Superior temporal gyrus (tissue), 1 donor: ENCODE results near the gene WDFY2.
A peak's percentile ranks its signal among the peaks of the same experiment; 100 is the strongest.
"Not testable (repeated sequence)": the region's sequence is repeated elsewhere in the genome, so short reads cannot be mapped to it uniquely, and the experiment has no call there.

Experiments
- DNase-seq: peaks from one replicate; pipeline ENCODE4 v3.0.0-alpha.2; 2016; ENCODE audit errors: extremely low spot score

WDFY2 gene

DNA sequence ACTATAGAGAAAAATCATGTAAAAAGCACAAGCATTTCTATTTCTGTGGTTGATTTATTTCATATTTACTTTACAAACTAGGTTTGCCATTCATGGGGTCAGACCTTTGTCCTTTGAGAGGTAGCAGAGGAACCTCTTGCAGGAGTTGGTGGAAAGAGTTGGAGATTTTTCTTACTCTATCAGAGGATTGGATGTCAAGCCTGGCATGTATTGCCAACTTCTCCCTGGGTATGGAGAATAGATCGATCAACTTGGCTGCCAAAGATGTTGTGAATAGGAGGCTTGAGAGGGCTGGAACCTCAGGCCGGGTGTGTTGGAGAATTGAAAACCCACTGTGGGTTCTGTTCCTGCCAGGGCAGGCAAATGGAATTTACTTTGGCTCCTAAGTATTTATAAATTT, 81.2 kb downstream of the WDFY2 start:
- DNase-seq: no peak

DNA sequence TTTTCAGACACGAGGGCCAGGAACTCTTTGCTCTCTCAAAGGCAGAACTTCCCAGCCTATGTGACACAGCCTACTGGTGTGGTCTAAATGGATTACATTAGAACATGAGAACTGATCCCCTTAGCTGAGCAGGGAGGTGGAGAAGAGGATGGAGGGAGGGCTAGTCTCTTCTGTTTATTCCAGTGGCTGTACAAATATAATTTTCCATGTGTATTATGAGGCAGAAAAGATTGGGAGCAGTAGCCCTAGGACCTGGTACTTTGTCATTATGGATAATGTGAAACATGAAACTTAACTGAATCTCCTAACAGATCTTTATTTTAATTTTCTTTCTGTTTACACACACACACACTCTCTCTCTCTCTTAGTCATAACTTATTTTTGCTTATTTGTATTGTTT, 82.1 kb downstream of the WDFY2 start:
- no peak for DNase-seq

DNA sequence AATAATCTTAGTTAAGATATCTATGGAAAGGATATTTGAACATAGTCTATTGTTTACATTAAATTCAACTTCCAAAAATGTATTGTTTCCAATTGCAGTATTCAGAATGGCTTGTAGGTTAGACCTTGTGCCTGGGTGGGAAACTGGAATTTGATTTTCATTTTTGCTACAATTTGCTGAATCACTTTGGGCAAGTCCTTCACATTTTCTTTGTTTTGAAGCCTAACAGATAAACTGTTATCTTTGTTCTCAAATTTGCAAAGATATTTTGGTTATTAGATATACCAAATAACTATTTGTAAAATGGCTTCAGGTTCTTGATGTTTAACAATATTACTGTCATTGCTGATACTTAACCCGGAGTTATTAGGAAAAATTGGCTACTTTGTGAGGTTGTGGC, 82.6 kb downstream of the WDFY2 start:
- DNase-seq: no peak

DNA sequence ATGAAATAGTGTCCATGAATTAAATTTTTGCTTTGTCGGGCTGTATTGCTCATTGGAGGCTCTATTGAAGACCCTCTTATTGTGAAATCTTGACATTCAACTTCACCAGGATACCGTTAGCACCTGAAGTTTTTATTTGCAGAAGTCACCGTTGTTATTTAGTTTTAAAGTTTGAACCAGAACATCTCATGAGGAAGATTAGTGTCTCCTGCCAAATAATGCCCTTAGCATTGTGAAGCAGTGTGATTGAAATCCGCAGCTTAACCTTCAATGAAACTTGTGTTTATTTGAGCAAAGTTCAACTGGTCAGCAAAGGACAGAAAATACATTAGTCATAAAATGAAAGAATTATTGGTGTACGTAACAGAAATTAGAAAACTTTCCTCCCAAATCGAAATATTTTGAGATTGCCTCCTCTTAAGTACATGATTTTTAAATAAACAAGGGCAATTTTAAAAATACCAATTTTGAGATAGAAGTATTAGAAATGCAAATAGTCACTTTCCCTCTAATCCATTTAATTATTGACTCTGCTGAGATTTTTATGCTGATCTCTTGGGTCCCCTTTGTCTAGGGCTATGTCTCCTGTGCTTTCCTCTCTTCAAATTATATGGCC, 84.4 kb downstream of the WDFY2 start:
- DNase-seq: no peak

DNA sequence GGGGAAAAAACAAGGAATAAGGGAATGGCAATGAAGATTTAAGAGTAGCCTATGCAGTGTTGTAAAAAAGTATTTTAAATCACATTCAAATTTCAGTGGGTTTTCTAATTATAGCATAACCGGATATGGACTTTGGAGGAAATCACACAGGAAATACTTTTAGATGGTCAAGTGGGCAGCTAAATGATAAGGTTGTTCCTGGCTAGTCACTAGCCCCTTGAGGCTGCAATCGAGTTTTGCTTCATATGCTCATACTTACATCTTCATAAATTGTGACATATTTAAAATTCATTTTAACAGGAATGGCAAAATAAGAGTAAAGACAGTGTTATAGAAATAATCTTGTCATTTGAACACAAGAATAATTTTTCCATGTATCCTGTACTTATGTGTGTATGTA, 88.9 kb downstream of the WDFY2 start:
- no peak for DNase-seq

DNA sequence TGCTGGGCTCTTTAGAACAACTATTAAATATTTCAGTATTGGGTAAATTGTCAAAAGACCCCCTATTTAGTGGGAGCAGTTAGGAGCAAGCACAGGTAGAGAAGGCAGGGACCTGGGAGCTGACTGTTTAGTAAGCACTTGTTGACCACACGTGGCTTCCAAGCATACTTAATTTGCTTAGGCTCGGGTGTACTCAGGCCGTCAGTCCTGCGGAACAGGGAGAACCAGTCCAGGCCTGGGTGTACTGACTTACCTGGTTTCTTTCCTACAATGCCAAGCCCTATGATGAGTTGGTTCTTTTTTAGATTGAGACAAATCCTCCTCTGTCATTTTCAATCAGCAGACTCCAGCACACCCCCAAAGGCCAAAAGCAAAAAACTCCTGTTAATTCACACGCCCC, 90.0 kb downstream of the WDFY2 start:
- no peak for DNase-seq

DNA sequence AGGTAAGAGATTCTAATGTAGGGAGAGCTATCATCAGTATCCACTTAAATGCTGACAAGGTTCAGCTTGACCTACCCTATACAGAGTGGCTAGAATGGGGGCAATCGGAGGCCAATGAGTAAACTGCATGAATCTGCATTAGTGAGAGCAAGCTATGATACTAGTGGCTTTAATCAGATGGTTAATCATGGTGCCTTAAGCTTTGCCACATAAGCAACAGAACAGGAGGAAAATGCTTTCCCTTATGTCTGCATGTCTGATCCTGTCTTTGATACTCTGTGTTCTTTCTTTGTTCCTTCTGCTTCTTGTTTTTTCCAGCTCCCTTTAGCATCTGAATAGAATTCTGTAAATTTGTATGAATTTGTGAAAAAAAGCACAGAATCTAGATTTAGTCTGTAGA, 91.1 kb downstream of the WDFY2 start:
- DNase-seq: no peak

DNA sequence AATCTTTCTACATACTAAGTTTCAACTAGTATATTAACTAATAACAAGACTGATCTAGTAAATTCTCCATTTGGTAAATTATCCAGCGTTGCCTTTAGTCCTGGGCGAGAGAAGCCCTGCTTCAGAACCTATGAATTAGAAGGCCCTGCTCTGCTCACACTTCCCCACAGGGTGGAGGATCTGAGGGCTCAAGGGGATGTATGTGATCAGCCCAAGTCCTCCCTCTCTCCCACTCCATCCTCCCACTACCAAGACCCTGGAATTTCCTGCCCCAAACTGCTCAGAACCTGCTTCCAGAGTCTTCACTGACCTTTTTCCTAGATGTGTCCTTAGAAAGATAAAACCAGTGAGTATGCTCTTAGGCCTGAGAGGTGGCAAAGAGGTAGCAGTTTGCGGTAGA, 91.6 kb downstream of the WDFY2 start:
- DNase-seq: no peak

DNA sequence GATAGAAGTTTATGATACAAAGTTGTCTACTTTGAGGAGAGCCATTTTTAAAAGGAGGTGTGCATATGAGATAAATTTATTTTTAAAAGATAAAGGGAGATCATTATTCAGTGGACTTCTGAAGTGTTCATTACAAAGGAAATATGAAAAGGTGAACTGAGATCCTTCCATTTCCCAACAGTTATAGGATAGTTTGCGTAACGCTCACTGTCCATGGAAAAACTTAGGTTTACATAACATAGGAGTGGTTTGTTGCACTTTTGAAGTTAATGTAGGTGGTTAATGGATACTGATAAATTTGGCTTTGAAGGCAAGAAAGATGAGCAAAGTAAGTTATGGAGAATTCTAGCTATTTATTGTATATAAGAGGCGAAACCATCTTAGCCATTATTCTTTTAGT, 92.5 kb downstream of the WDFY2 start:
- no peak for DNase-seq

DNA sequence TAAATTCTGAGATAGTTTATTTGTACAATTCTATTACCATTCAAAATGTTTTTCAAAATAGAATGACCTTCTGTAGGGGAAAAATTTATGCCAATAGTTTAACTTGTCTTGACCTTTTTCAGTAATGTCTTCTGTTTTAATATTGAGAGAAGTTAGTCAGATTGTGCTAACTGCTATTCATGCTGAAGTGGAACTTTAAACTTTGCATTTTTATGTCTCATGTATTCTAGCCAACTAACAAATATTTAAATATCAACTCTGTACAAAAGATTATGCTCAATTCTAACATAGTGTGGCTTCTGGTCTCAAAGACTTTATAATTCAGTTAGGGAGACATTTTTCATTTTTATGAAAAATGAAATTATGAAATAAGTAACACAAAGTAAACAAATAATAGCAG, 94.2 kb downstream of the WDFY2 start:
- no peak for DNase-seq

DNA sequence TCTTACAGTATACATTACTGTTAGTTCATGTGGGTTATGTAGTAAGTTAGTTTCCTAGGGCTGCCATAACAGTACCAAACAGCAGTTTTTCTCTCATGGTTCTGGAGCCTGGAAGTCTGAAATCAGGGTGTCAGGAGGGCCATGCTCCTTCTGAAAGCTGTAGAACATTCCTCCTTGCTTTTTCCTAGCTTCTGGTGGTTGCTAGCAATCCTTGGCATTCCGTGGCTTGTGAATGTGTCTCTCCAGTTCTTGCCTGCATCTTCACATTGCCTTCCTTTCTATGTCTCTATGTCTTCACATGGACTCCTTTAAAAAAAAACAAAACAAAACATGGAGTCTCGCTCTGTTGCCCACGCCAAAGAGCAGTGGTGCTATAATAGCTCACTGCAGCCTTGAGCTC, 95.4 kb downstream of the WDFY2 start:
- no peak for DNase-seq

DNA sequence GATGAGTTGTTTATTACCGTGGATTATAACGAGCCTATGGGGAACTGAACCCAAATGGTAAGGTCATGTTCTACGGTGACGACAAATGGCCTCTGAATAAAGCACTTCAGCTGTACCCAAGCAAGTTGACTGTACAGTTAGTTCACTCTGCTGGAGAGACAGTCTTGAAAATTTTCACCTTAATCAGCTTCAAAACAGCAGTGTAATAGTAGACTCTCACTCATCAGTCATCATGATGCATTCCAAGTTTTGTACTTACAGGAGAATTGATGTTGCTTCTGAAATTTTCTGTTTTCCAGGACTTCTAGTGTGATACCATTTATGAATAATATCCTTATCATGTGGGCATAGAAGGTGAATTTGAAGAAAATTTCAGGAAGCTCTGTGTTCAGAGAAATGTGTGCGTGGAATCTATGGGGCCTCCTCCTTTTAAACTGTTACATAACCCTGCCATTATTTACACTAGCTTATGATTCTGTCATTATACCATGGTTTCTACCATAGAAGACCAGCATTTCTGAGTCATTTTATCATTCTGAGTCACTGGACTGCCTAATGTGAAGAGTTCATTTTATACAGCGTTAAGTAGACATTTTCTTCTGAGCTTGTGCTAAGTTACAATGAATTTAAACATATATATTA, 96.9 kb downstream of the WDFY2 start:
- peak; percentile 38 for DNase-seq

DNA sequence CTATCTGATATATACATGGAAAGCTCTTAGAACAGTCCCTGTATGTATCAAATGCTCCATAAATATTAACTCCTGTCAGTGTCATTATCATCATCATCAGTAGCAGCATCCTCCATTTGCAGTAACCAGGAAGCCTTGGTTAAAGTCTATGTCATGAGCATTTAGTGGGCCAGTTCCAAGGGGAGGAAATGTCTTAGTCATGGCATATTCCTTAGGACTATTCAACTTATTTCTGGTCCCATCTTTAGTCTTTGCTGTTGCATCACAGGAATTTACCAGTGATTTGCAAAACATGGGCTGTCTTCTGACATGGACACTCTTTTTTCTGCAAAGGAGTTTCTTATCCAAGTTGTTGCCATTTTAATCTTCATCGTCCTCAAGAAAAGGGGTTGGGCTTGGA, 98.4 kb downstream of the WDFY2 start:
- DNase-seq: no peak

DNA sequence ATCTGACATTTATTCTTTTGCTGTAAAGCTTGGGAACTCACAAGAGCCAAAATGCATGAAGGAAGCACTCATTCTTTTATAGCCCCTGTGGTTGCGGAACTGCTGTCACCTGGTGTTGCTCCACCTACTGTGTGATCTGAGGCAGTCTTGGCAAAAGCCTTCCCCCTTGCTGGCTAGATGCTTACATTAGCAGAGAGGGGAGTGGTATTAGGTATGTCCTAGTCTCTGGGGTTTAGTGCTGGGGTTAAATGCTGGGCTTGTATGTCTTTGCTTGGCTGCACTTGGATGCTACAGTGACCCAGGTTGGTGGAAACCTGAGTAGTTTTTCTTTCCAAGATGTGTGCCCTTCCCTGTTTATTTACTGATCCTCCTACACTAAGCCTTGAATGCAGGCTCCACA, 99.3 kb downstream of the WDFY2 start:
- no peak for DNase-seq

DNA sequence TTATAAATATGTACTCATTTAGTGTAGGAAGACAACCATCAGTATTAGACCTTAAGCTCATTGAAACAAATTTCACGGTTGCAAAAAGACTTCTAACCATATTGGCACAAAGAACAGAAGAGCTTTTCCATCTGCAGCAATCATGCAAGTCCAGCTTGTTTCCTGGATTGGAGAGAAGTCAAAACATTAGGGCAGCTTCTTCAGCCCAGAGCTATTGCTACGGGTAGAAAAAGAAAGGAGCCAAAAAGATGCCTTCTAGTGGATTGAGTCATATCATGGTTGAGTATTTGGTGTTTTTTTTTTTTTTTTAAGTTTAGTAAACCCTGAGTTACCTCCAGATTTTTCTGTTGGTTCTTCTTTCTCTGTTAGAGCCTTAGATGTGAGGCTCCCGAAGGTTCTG, 99.8 kb downstream of the WDFY2 start:
- no peak for DNase-seq

DNA sequence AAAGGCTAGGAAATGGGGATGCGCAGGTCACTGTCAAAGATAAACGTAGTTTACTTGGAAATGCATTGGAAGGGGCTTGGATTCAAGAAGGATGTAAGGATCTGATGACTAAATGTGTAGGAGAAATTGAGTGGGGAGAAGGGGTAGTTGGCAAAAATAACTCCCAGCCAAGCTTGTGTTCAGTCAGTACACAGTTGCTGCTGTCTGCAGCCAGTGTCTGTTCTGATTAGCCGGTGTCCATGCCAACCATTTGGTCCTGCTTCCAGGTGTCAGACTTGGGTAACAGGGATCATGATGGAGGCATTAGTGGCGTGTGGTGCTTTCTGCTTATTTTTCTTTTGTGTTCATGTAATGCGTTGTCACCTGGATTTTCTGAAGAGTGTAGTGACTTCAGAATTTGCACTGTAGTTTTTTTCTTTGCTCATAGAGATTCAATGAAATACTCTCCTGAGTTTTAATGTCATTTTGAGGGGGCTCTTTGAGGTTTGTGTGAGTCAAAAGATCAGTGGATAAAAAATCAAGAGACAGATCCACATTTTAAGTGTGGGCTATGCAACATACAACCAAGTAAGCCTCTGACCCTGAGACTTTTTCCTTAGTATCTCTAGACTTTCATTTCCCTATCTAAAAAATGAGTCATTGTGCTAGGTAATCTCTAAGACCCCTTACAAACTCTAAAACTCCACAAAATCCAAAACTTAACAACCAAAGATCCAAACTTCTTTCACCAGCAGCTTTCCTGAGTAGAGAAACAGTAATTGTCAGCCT, 103.9 kb downstream of the WDFY2 start:
- peak; percentile 71 for DNase-seq

DNA sequence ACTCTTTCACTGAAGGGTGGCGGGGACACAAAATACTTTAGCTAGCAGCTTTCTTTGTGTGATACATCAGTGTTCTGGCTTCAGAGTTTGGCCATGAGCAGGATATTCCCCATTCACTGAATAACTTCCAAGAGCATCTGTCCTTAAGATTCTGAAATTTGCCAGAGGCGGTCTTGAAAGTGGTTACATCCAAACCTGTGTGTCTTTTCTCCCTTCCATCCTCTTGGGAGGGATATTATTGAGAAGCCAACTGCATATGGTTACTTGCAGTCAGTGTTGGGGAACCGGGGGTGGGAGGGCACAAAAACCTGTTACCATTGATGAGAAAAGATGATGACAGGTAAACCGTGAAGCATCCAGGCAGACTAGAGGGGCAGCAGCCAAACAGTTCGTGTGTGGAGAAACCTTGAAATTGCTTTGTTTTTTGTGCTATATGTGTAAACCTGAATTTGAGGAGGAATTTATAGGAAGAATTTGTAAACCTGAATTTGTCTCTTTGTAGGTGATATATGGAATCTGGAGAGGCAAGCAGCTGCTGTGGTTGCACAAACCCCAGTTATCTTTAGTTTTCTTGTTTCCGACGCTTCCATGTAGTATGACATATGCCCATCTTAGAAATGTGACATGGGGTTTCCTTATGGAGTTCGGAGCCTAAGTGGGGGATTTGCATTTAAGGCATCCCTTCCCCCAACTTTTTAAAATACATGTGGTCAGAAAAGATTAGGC, 104.8 kb downstream of the WDFY2 start:
- DNase-seq: peak; percentile 66

DNA sequence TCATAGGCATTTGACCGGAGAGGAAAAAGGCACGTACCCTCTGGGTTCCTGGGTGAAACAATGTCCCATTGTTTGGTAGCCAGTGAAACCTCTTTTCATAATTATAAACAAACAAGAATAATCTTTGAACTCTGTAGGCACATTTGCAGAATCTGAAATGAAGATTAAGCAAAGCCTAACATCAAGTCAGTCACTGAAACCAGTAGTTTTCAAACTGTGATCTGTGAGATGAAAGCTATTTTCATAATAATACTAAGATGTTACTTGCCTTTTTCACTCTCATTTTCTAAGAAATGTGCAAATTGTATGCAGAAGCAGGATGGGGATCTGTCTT, 105.4 kb downstream of the WDFY2 start:
- peak; percentile 83 for DNase-seq

DNA sequence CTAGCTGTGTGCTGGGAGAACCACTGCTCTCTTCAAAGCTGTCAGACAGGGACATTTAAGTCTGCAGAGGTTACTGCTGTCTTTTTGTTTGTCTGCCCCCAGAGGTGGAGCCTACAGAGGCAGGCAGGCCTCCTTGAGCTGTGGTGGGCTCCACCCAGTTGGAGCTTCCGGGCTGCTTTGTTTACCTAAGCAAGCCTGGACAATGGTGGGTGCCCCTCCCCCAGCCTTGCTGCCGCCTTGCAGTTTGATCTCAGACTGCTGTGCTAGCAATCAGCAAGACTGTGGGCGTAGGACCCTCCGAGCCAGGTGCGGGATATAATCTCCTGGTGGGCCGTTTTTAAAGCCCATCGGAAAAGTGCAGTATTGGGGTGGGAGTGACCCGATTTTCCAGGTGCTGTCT, 111.4 kb downstream of the WDFY2 start:
- DNase-seq: not testable (repeated sequence)

DNA sequence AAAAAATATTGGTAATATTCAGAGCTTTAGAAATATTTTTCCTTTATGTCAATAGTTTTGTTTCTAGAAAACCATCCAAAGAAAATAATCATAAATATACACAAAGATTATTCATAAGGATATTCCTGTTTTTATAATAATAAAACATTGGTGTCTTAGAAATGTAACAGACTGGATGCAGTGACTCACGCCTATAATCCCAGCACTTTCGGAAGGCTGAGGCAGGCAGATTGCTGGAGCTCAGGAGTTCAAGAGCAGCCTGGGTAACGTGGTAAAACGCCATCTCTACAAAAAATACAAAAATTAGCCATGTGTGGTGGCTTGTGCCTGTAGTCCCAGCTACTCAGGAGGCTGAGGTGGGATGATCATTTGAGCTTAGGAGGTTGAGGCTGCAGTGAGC, 112.9 kb downstream of the WDFY2 start:
- no peak for DNase-seq

DNA sequence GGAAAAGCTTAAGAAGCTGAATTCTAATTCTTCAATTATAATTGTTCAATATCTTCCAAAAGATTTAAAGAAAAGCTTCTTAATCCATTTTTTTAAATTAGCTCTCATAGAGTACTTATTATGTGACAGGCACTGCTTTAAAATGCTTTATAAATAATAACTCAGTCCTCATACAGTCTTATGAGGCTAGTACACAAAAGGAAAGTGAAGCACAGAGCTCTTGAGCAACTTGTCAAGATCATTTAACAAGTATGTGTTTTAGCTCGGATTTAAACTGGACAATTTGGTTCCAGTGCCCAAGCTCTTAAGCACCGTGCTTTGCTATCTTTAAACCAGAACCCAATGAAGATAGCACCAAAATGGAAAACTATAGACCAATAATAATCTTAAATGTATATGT, 113.6 kb downstream of the WDFY2 start:
- DNase-seq: no peak

DNA sequence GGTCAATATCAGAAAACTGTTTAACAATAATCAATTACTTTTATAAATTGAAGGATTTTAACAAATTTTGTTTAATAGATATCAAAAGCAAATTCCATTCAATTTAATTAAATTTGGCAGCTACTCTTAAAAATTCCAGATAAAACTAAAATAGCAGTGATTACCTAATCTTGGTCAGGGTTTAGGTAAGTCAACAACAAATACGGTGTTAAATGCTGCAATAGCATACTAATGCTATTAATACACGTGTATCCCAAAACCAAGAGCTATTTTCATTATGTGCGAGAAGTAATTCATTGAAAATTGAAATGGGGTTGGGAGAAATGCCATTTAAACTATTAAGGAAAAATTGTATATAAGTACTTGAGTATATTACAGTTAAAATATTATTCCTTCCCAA, 114.1 kb downstream of the WDFY2 start:
- no peak for DNase-seq
